T-helper 9 cell (primary cell): Measurements from ENCODE around the gene MAX.

Experiments used
- DNase-seq: peaks from one replicate; pipeline ENCODE4 v3.0.0-alpha.2; 2020
- total RNA-seq, 2 donors: gene quantifications; one replicate each; lab custom pipeline; 2026; lab: John Stamatoyannopoulos, UW

MAX gene, protein sequence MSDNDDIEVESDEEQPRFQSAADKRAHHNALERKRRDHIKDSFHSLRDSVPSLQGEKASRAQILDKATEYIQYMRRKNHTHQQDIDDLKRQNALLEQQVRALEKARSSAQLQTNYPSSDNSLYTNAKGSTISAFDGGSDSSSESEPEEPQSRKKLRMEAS
- total RNA-seq: 119 to 126 reads per million in 2 donors

DNA sequence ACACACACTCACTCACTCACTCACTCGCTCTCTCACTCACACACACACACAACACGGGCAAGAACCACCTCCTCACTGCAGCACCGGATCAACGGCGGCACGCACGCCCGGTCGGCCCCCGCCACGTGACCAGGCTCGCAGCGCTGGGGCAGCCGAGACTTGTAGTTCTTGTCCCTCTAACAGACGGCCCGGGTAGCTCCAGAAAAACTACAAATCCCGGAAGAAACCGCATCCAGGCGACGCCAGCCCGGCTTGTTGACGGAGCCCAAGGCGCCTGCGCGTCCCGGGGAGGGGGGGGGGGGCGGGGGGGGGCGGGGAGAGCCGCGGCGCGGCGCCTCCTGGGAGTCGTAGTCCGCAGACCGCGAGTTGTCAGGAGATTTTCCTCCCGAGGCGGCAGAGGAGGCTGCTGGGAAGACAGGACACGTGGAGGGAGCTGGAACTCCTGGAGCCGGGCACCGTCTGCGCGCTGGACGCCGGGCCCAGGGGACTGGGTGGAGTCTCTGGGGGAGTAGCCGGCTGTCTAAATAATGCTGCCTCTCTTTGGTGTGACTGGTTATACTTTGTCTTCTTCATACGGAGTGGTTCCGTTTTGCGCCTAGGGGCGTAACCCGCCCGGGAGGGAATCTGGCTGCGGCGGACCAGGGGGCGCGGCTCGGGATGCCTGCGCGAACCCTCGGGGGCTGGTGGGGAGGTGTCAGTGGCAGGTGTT lies at the start of gene MAX:
MAX (minus strand) TSS at position 77 of the 709 bp plus-strand sequence. CDS start 178 bp downstream, outside the sequence.
- peak; percentile 95 for DNase-seq

DNA sequence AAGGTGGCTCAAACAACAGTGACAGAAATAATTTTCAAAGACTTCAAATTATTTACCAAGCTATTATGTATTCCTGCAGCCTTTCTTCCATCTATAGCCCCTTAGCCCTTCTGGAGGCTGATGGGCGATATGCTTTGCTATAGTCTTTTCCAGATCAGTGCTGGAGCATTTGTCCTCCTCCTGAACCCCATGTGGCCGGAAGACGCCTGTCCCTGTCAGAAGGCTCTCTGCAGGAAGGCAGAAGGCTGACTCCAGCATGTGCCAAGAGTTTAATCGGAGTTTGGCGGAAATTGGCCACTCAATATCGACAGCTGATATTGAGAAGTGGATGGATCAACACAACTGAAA lies 49.3 kb upstream of the MAX start:
- DNase-seq: no peak

- DNase-seq: no peak
Observed at GRCh38 chr14:65150898-65151608, 48.7 kb upstream of the MAX start.

- no peak for DNase-seq
Observed at GRCh38 chr14:65149116-65149515, 46.8 kb upstream of the MAX start.

DNA sequence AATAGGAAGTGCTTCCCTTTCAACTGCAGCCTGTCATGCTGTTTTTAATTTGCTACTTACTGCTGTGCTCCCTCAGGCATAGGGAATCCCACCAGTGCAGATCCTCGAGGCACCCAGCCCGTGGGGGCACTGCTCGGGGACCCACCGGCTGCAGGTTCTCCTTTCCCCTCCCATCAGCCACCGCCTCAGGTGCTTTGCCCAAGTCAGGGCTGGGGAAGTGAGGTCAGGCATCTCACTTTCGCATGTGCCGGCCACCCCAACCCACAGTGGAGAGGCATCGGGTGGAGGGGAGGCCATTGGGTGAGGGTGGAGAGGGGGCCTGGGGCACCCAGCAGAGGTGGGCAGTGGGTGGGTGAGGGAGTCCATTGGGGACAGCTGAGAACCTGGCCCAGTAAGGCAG lies 41.9 kb upstream of the MAX start:
- DNase-seq: no peak

- no peak for DNase-seq
Observed at GRCh38 chr14:65142914-65143625, 40.8 kb upstream of the MAX start.

GRCh38 chr14:65142429-65142828 lies 40.1 kb upstream of the MAX start:
- no peak for DNase-seq

DNA sequence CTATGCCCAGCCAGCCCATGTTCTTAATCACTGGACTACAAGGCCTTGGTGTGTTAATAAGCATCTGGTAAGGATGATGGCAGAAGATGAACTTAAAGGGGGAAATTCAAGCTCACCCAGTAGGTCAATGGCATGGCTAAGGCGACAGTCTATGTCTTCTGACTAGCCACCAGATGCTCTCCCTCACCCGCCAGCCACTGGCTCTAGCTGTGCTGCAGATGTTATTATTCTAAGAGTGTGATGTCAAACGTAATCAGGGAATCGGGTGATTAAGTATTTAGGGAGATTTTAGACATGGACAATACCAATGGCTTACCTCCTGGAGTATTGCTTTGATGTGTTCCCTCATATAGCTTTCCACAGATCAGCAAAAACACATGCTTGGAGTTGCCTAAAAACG lies 39.2 kb upstream of the MAX start:
- DNase-seq: no peak

- no peak for DNase-seq
Observed at GRCh38 chr14:65137648-65138307, 35.5 kb upstream of the MAX start.

DNA sequence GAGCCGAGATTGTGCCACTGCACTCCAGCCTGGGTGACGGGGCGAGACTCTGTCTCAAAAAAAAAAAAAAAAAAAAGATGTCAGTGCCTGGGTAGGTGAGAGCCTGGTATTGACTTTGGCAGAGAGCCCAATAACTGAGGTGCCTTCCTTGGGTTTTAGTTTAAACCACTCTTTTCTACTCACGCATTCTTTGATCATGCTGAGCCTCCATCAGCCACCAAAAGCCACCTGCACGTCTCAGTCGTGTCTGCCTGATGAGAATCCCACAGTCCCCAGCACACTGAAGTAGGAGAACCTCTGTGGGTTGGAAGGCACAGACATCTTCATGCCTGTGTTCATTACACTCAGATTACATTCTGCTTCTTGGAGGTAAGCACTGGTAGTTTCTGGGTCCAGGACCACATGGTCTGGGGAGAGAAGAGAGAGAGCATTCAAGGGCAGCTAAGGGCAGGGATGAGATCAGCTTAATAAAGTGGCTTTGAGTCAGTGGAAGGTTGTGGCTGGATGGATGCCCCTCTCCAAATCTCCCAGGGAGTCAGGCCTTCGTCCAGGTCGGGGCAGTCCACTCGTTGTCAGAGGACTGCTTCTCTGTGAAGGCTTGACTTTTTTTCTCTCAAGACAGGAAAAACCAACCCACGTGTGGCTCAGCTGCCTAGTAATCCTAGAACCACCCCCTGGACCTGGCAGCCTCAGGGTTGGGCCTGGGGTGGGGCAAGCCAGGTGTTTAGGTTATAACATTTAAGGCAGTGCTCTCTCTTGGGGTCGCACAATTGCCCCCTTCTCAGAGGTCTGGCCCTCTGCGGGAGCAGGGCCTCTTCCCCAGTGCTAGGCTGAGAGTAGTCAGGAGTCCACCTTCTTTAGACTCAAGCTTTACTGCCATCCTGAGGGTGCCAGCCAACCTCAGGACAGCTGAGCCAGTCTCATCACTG lies 32.6 kb upstream of the MAX start:
- DNase-seq: no peak

DNA sequence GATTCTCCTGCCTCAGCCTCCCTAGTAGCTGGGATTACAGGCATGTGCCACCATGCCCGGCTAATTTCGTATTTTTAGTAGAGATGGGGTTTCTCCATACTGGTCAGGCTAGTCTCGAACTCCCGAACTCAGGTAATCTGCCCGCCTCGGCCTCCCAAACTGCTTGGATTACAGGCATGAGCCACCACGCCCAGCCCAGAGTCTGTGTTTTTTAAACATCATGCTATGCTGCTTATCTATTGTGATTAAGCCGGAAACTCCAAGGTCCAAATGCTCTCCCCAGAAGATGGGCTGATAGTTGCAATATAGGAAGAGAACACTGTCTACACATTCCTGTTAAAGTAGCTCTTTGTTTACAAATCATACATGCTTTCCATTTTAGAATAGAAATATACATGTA lies 30.5 kb upstream of the MAX start:
- DNase-seq: no peak

- no peak for DNase-seq
Observed at GRCh38 chr14:65131301-65131701, 29.0 kb upstream of the MAX start.

GRCh38 chr14:65128096-65128495 lies 25.8 kb upstream of the MAX start:
- no peak for DNase-seq

DNA sequence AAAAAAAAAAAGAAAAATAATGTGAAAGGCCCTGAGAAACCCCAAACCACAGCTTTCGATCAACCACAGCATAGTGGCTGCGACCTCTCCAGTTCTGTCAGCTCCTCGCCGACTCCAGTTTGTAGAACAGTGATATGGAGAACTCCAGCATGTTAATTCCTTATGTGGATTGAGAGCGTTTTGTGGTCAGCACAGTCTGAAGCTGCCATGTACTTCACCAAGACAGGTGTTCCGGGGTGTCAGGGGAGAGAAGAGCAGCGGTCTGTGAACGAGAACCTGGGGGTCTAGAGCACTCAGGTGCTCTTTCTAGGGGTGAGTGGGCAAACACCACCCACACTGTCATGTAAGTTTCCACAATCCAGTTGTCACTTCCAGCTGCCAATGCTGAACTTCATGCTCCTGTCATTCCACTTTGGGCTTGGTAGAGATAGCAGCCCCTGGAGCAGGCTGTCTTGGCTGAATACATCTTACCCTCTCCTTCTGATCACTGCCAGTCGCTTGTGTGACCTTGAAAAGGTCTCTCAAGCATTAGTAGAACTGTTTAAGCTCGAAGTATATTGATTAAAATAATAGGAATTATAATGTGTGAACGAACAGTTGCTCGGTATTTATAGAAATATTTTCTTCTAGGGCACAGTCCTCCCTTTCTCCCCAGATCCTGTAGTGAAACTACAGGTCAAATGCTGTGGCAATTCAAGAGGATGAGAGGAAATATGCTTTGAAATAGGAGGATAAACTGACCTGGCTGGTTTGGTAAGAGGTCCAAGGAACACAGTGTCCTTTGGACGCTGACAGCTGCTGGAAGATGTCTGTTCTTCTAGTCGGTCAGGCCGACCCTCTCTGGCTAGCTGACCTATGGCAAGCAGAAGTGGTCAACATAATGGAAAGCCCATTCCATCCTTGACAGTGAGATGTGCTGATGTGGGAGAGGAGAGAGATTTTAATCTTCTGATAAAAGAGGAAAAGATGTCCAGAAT lies 15.7 kb upstream of the MAX start:
- DNase-seq: no peak

GRCh38 chr14:65115615-65116014 lies 13.3 kb upstream of the MAX start:
- DNase-seq: no peak

DNA sequence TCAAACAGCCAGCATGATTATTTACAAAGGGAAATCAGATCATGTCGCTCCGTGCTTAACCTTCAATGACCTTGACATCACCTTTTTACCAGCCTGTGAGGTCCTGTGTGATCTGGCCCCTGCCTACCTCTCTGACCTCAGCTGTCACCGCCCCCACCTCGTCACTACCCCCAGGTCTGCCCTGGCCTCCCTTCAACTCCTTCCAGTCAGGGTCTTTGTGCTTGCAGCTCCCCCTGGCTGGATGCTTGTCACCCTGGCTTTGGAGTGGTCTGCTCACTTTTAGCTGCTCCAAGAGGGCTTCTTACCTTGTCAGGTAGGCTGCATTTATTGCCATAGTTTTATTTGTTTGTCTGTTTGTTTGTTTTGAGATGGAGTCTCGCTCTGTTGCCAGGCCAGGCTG lies 8.2 kb upstream of the MAX start:
- no peak for DNase-seq

GRCh38 chr14:65109357-65109756 lies 7.0 kb upstream of the MAX start:
- DNase-seq: no peak

DNA sequence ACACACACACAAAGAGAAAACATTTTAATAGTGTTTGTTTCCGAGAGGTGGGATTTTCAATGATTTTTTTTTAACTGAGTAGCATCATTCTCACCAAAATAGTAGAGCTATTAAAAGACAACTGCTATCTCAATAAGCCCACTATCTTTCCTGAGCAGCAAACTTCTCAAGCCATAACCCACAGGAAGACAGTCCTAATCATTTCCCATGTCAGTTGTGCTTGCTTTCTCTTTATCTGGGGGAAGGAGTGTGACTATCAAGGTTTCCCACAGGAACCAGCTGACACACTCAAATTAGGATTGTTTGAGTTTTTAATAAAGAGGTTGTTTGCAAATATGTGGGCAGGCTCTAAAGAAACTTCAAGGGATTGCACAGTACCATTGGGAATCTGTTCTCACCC lies 4.9 kb upstream of the MAX start:
- no peak for DNase-seq

- no peak for DNase-seq
Observed at GRCh38 chr14:65106736-65107135, 4.4 kb upstream of the MAX start.

DNA sequence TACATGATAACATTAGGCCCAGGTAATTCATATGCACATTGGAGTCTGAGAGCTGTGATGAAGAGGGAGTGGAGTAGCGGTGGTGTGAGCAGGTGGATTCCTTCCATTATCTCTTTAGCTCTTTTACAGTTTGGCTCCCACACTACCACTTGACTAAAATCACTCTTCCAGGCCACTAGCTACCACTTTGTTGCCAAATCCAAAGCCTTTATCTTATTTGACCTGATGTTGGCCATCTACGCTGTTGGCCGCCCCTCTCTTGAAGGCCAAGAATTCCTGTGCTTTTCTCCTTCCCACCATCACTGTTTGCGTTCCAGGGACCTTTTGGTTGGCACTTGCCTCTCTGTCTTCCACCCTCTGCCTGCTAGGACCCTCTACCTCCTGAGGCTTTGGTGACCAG lies 4.0 kb upstream of the MAX start:
- DNase-seq: no peak

DNA sequence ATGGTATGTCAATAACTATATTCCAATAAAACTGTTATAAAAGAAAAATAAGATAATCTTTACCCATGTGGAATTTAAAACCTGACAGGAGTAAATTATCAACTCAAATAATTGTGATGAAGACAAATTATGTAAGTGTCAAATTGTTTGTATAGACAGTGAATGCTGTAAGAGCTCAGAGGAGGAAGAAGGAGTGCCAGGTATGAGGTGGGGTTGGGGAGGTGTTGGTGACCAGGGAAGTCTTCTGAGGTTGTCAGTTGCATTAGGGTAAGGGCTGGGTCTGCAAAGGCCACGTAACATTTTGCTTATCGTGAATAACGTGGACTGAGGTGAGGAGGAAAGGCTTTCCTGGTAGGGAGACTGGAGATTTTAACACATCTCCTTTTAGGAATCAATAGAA lies 2.5 kb upstream of the MAX start:
- DNase-seq: no peak
